UCSD-AML1 (cell line): ENCODE results near the gene LGR4.
"Not testable (repeated sequence)": the region's sequence is repeated elsewhere in the genome, so short reads cannot be mapped to it uniquely, and the experiment has no call there.

ENCODE experiments used
- DNase-seq: peaks from one replicate; lab custom pipeline; 2025; ENCODE audit not compliant: unreplicated experiment; lab: John Stamatoyannopoulos, UW

The LGR4 gene

GRCh38 chr11:27460158-27460978 lies 12.2 kb downstream of the LGR4 start:
- DNase-seq, result no peak

GRCh38 chr11:27459191-27459590 lies 13.4 kb downstream of the LGR4 start:
- no peak for DNase-seq

- DNase-seq, result no peak
These were observed 14.4 kb downstream of the LGR4 start for GRCh38 chr11:27458182-27458581.

GRCh38 chr11:27456795-27457329 lies 15.7 kb downstream of the LGR4 start:
- no peak for DNase-seq

GRCh38 chr11:27456140-27456794 lies 16.3 kb downstream of the LGR4 start:
- no peak for DNase-seq

GRCh38 chr11:27455667-27456066 lies 16.9 kb downstream of the LGR4 start:
- no peak for DNase-seq

- no peak for DNase-seq
These were observed 18.9 kb downstream of the LGR4 start for GRCh38 chr11:27453701-27454100.

- DNase-seq, result no peak
These were observed 20.4 kb downstream of the LGR4 start for GRCh38 chr11:27452147-27452546.

GRCh38 chr11:27451244-27451965 lies 21.2 kb downstream of the LGR4 start:
- DNase-seq, result no peak

GRCh38 chr11:27448184-27448540 lies 24.4 kb downstream of the LGR4 start:
- DNase-seq, result not testable (repeated sequence)

GRCh38 chr11:27447288-27448183 lies 25.1 kb downstream of the LGR4 start:
- no peak for DNase-seq

- DNase-seq, result no peak
These were observed 27.0 kb downstream of the LGR4 start for GRCh38 chr11:27445625-27446024.

GRCh38 chr11:27444801-27445215 lies 27.8 kb downstream of the LGR4 start:
- no peak for DNase-seq

- DNase-seq, result no peak
These were observed 28.7 kb downstream of the LGR4 start for GRCh38 chr11:27443746-27444507.

- no peak for DNase-seq
These were observed 29.4 kb downstream of the LGR4 start for GRCh38 chr11:27443227-27443626.

GRCh38 chr11:27440090-27440489 lies 32.5 kb downstream of the LGR4 start:
- no peak for DNase-seq

- no peak for DNase-seq
These were observed 34.0 kb downstream of the LGR4 start for GRCh38 chr11:27438595-27438981.

- no peak for DNase-seq
These were observed 34.6 kb downstream of the LGR4 start for GRCh38 chr11:27437829-27438594.

- no peak for DNase-seq
These were observed 35.7 kb downstream of the LGR4 start for GRCh38 chr11:27436916-27437315.
